Osteocyte (in vitro differentiated cells): Measurements from ENCODE around the gene HNRNPUL1. TPM values are rescaled to one million over a fixed set of nuclear protein-coding genes. Genes with fewer than 3 reads are reported as not detected.
A peak's percentile ranks its signal among the peaks of the same experiment; 100 is the strongest.
"Not testable (repeated sequence)": the region's sequence is repeated elsewhere in the genome, so short reads cannot be mapped to it uniquely, and the experiment has no call there.

Source experiments
- DNase-seq: peaks from one replicate; pipeline ENCODE4 v3.0.0; 2021; ENCODE audit warnings: mixed read lengths; ENCODE audit not compliant: unreplicated experiment; ENCODE audit errors: extremely low spot score
- H3K27ac Mint-ChIP-seq: one replicate; pipeline ENCODE4 v1.8.0; 2021; ENCODE audit warnings: mild to moderate bottlenecking, mixed read lengths; ENCODE audit not compliant: unreplicated experiment
- H3K27me3 Mint-ChIP-seq: one replicate; pipeline ENCODE4 v1.8.0; 2021; ENCODE audit warnings: mixed read lengths; ENCODE audit not compliant: unreplicated experiment
- H3K36me3 Mint-ChIP-seq: one replicate; pipeline ENCODE4 v1.8.0; 2021; ENCODE audit warnings: mixed read lengths; ENCODE audit not compliant: unreplicated experiment
- H3K4me1 Mint-ChIP-seq: one replicate; pipeline ENCODE4 v1.8.0; 2021; ENCODE audit warnings: mixed read lengths; ENCODE audit not compliant: unreplicated experiment
- H3K4me3 Mint-ChIP-seq: one replicate; pipeline ENCODE4 v1.8.0; 2021; ENCODE audit warnings: mild to moderate bottlenecking, moderate library complexity, mixed read lengths; ENCODE audit not compliant: unreplicated experiment
- H3K9me3 Mint-ChIP-seq: one replicate; pipeline ENCODE4 v1.8.0; 2021; ENCODE audit warnings: mixed read lengths; ENCODE audit not compliant: unreplicated experiment
- total RNA-seq: library from RNA; stranded (reverse); gene quantifications from 2 replicates; pipeline ENCODE4 v1.2.1, GENCODE V29; 2021
- TF ChIP-seq, protein P1 (sequence below): fragments of 200-600 bp; sonication (generic); IDR thresholded peaks from 2 replicates; pipeline ENCODE4 v1.5.0; 2021; ENCODE audit warnings: antibody characterized with exemption, mild to moderate bottlenecking, moderate library complexity

The HNRNPUL1 gene
- total RNA-seq, 1 donor from 2014 or later, result 226 TPM

DNA sequence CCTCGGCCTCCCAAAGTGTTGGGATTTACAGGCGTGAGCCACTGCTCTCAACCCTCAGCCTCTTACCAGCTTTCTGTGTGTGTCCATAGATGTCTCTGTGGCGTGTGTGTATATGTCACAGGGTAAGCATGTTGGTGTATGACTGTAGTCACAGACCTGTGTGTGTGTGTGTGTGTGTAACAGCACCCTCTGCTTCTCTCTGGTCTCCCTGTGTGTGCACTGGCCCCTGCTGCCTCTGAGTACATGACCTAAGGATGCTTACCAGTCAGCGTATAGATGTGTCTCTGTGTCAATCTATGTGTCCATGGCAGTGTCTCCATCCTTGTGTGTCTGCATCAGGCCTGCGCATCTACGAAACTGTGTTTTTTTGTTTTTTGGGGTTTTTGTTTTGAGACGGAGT lies 39.5 kb upstream of the HNRNPUL1 start:
- DNase-seq, result no peak
- Mint-ChIP-seq H3K9me3 (no peaks in the 10 kb centered on the region), H3K27ac (peak overlapping the region; percentile 92), H3K36me3 (peaks cover 18% of the 10 kb centered on the region), H3K27me3 (no peaks in the 10 kb centered on the region), H3K4me3 (no peak overlapping the region), H3K4me1 (peaks cover 76% of the 10 kb centered on the region)
- TF ChIP-seq, protein P1, sequence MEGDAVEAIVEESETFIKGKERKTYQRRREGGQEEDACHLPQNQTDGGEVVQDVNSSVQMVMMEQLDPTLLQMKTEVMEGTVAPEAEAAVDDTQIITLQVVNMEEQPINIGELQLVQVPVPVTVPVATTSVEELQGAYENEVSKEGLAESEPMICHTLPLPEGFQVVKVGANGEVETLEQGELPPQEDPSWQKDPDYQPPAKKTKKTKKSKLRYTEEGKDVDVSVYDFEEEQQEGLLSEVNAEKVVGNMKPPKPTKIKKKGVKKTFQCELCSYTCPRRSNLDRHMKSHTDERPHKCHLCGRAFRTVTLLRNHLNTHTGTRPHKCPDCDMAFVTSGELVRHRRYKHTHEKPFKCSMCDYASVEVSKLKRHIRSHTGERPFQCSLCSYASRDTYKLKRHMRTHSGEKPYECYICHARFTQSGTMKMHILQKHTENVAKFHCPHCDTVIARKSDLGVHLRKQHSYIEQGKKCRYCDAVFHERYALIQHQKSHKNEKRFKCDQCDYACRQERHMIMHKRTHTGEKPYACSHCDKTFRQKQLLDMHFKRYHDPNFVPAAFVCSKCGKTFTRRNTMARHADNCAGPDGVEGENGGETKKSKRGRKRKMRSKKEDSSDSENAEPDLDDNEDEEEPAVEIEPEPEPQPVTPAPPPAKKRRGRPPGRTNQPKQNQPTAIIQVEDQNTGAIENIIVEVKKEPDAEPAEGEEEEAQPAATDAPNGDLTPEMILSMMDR, result no peak

DNA sequence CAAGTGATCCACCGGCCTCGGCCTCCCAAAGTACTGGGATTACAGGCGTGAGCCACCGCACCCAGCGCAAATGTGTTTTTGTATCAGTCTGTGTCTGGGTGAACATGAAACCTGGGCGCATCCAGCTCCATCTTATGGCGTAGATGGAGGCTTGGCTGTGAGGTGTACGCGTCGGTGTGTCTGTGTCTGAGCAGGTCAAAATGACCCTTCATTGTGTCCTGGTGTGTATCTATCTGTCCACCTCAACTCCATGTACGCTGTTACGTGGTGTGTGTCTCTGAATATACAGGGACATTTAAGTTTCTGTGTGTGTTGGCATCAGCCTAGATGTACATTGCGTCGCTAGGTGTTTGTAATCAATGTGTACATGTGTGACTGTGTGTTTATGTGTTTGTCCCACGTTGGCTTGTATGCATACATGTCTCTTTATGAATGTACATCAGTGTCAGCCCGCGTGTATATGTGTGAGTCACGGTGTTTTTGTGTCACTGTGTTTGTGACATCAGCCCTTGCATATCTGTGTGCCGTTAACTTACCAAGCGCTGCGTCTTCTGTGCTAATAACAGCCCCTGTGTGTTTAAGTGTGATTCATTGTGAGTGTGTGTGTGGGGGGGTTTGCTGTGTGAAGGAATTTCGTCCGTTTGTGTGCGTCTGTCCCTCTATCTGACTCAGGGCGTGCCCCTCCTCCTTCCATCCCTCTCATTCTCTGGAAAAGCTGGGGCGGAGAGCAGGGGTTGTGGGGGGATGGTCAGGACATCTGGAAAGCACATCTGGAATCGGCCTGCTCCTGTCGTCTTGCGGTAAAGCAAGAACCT lies 38.7 kb upstream of the HNRNPUL1 start:
- Mint-ChIP-seq H3K27me3 (no peaks in the 10 kb centered on the region), H3K4me1 (peaks cover 72% of the 10 kb centered on the region), H3K4me3 (peak overlapping the region; percentile 69), H3K36me3 (peaks cover 18% of the 10 kb centered on the region), H3K27ac (peak overlapping the region; percentile 92), H3K9me3 (no peaks in the 10 kb centered on the region)
- TF ChIP-seq, protein P1, result no peak
- DNase-seq, result no peak

DNA sequence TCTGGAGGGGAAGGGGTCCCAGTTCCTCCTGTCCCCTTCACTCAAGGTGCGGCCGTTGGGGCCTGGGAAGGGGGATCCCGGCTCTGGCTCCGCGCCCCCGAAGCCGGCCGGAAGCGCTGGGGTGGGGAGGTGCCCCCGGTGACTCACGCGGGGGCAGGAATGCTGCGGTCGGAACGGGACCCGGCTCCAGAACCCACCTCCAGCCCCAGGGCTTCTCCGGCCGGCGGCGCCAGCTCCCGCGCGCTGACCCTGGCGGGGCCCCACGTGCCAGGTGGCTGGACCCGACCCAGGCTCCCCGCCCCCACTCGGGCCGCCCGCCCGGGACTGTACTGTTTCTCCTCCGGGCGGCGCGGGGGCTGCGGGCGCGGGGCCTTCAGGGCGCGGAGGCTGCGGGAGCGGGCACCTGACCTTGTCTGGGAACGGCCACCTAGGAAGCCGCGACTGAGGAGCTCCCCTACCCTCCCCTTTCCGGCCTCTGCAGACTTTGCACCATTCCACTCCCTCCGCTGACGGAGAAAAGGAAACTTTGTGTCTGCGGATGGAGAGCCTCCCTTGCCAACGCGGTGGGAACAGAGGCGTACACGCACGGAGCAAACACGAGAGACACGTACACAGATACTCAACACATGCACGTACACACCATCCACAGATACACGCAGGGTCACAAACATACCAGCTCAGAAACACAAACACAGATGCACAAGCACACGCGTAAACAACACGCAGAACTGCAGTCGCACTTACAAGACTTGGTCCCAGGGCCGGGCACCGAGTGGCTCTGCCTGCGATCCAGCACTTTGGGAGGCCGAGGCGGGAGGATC lies 37.9 kb upstream of the HNRNPUL1 start:
- Mint-ChIP-seq H3K27me3 (no peaks in the 10 kb centered on the region), H3K36me3 (peaks cover 16% of the 10 kb centered on the region), H3K9me3 (no peaks in the 10 kb centered on the region), H3K4me3 (peak overlapping the region; percentile 71), H3K4me1 (peaks cover 65% of the 10 kb centered on the region), H3K27ac (peak overlapping the region; percentile 96)
- TF ChIP-seq, protein P1, result peak; percentile 28
- peak; percentile 92 for DNase-seq

DNA sequence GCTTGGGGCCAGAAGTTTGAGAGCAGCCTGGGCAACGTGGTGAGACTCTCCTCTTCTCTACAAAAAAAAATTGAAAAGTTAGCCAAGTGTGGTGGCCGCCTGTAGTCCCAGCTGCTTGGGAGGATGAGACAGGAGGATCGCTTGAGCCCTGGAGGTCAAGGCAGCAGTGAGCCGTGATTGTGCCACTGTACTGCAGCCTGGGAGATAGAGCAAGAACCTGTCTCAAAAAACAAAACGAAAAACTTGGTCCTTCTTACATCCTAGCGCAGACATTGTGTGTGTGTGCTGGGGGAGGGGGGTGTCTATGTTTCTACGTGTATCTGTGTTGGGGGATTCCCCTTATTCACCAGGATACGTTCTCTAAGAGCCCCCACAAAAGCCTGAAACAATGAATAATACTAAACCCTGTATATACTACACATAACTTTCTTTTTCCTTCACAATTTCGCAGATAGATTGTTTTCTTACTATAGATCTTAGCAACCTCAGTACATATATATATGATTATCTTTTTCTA lies 37.2 kb upstream of the HNRNPUL1 start:
- TF ChIP-seq, protein P1, result no peak
- peak overlapping the region; percentile 96 for H3K27ac Mint-ChIP-seq
- no peaks in the 10 kb centered on the region for H3K27me3 Mint-ChIP-seq
- H3K4me1 Mint-ChIP-seq, result peaks cover 60% of the 10 kb centered on the region
- peak overlapping the region; percentile 71 for H3K4me3 Mint-ChIP-seq
- DNase-seq, result no peak
- no peaks in the 10 kb centered on the region for H3K9me3 Mint-ChIP-seq
- H3K36me3 Mint-ChIP-seq, result peaks cover 16% of the 10 kb centered on the region

DNA sequence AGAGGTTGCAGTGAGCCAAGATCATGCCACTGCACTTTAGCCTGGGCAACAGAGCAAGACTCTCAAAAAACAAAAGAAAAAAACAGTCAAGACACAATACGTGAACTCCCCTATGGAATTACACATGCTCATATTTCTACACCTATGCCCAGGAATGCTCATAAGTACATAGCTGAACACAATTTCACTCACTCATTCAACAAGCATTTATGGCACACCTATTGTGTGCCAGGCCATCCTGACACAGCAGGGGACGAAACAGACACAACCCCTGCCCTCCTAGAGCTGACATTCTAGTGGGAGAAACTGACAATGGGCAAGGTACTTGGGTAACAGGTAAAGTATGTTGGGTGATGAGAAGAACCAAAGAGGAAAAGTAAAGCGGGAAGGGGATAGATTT lies 35.7 kb upstream of the HNRNPUL1 start:
- peaks cover 13% of the 10 kb centered on the region for H3K36me3 Mint-ChIP-seq
- H3K4me3 Mint-ChIP-seq, result no peak overlapping the region
- no peaks in the 10 kb centered on the region for H3K9me3 Mint-ChIP-seq
- no peaks in the 10 kb centered on the region for H3K27me3 Mint-ChIP-seq
- TF ChIP-seq, protein P1, result no peak
- peak overlapping the region; percentile 43 for H3K27ac Mint-ChIP-seq
- no peak for DNase-seq
- H3K4me1 Mint-ChIP-seq, result peaks cover 45% of the 10 kb centered on the region

DNA sequence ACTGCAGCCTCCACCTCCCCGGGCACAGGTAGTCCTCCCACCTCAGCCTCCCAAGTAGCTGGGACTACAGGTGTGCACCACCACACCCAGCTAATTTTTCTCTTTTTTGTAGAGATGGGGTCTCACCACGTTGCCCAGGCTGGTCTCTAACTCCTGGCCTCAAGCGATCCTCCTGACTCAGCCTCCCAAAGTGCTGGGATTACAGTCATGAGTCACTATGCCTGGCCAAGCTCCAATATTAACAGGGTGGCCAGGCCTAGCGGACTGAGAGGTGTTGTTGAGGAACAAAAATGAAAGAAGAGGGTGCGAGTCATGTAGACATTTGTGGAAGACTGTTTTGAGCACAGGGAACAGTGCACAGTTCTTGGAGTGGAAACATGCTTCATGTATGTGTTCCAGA lies 34.8 kb upstream of the HNRNPUL1 start:
- not testable (repeated sequence) for H3K27me3 Mint-ChIP-seq, H3K27ac Mint-ChIP-seq, DNase-seq, H3K4me3 Mint-ChIP-seq, H3K9me3 Mint-ChIP-seq
- Mint-ChIP-seq H3K4me1 (peaks cover 36% of the 10 kb centered on the region), H3K36me3 (peaks cover 17% of the 10 kb centered on the region)
